SK-N-SH (cell line): Measurements from ENCODE around the gene PARP8. TPM values are rescaled to one million over a fixed set of nuclear protein-coding genes. Genes with fewer than 3 reads are reported as not detected.

Source experiments
- CTCF ChIA-PET: fragments of 300-600, 350-600 bp; formaldehyde crosslinking; extraction: SDS; loops from one replicate; lab custom pipeline; 2021; lab: Yijun Ruan, JAX
- POLR2A ChIA-PET: fragments of 350-600 bp; sonication (Branson Sonifier 250); formaldehyde crosslinking; extraction: SDS; loops from one replicate; lab custom pipeline; 2020; ENCODE audit warnings: antibody characterized with exemption, inconsistent platforms; lab: Yijun Ruan, JAX
- DNase-seq: peaks from one replicate; pipeline ENCODE4 v3.0.0; 2012
- H2AFZ ChIP-seq: fragments of 200-600 bp; sonication (generic); 2 replicates; pipeline ENCODE4 v1.8.1; 2016; ENCODE audit warnings: antibody characterized with exemption, mild to moderate bottlenecking, low read depth
- H3F3A ChIP-seq: fragments of 200-600 bp; sonication (generic); replicated peaks from 2 replicates; pipeline ENCODE3; 2016; ENCODE audit warnings: antibody characterized with exemption, mild to moderate bottlenecking; ENCODE audit not compliant: insufficient read depth
- H3K27ac ChIP-seq, 2 experiments: fragments of 200-500 bp in 1 of 2; fragments of 200-600 bp in 1 of 2; sonication (Bioruptor generic) in 1 of 2; sonication (generic), shearing (Covaris generic) in 1 of 2; 2 replicates each; pipeline versions ENCODE4 v1.5.1 to v1.6.1; 2014 to 2016; ENCODE audit warnings: low read depth in 2 of 2, inconsistent platforms in 1 of 2, low read length in 1 of 2, mild to moderate bottlenecking in 1 of 2, mixed read lengths in 1 of 2
- H3K27me3 ChIP-seq: fragments of 200-600 bp; sonication (generic), shearing (Covaris generic); 2 replicates; pipeline ENCODE4 v1.6.1; 2016; ENCODE audit warnings: mixed run types; ENCODE audit not compliant: insufficient read depth
- H3K36me3 ChIP-seq, 2 experiments: fragments of 200-500 bp in 1 of 2; fragments of 200-600 bp in 1 of 2; sonication (Bioruptor generic) in 1 of 2; sonication (generic) in 1 of 2; replicated peaks in 1 of 2; 2 replicates each; pipeline versions ENCODE3 to v1.5.1; 2014 to 2016; ENCODE audit warnings: low read length in 1 of 2, mild to moderate bottlenecking in 1 of 2; ENCODE audit not compliant: insufficient read depth in 2 of 2, control insufficient read depth in 1 of 2
- H3K4me1 ChIP-seq, 2 experiments: fragments of 200-500 bp in 1 of 2; fragments of 200-600 bp in 1 of 2; sonication (Bioruptor generic) in 1 of 2; sonication (generic), shearing (Covaris generic) in 1 of 2; 2 replicates each; pipeline versions ENCODE4 v1.5.1 to v1.6.1; 2014 to 2016; ENCODE audit warnings: low read depth in 1 of 2, low read length in 1 of 2, mixed run types in 1 of 2; ENCODE audit not compliant: insufficient read depth in 2 of 2, control insufficient read depth in 1 of 2
- H3K4me2 ChIP-seq: fragments of 200-600 bp; sonication (generic), shearing (Covaris generic); 2 replicates; pipeline ENCODE4 v1.6.1; 2017; ENCODE audit warnings: mixed run types
- H3K4me3 ChIP-seq, 2 experiments: fragments of 200-500 bp in 1 of 2; fragments of 200-600 bp in 1 of 2; sonication (Bioruptor generic) in 1 of 2; sonication (generic), shearing (Covaris generic) in 1 of 2; 2 replicates each; pipeline versions ENCODE4 v1.5.1 to v1.8.1; 2014 to 2016; ENCODE audit warnings: low read depth in 2 of 2, inconsistent platforms in 1 of 2, low read length in 1 of 2, mild to moderate bottlenecking in 1 of 2, mixed read lengths in 1 of 2, moderate library complexity in 1 of 2
- H3K79me2 ChIP-seq: fragments of 200-600 bp; sonication (generic); 2 replicates; pipeline ENCODE4 v1.8.1; 2017; ENCODE audit warnings: mild to moderate bottlenecking; ENCODE audit not compliant: insufficient read depth
- H3K9ac ChIP-seq: fragments of 200-600 bp; sonication (generic); 2 replicates; pipeline ENCODE4 v1.6.1; 2017; ENCODE audit warnings: mixed run types
- H3K9me2 ChIP-seq: fragments of 200-600 bp; sonication (generic); 2 replicates; pipeline ENCODE4 v1.6.1; 2017; ENCODE audit warnings: mixed run types
- H3K9me3 ChIP-seq: fragments of 200-600 bp; sonication (generic); 2 replicates; pipeline ENCODE4 v1.6.1; 2017; ENCODE audit warnings: mixed run types, mild to moderate bottlenecking, moderate library complexity
- H4K20me1 ChIP-seq: fragments of 200-600 bp; sonication (generic); 2 replicates; pipeline ENCODE4 v1.6.1; 2017; ENCODE audit warnings: mild to moderate bottlenecking, mixed run types; ENCODE audit not compliant: insufficient read depth
- CHD2 ChIP-seq: fragments of 150-350 bp; IDR thresholded peaks from 2 replicates; pipeline ENCODE4 v1.6.1; 2018; ENCODE audit warnings: low read length; ENCODE audit not compliant: partially characterized antibody
- EZH2phosphoT487 ChIP-seq: fragments of 200-600 bp; sonication (generic); IDR thresholded peaks from 2 replicates; pipeline ENCODE4 v1.6.1; 2017; ENCODE audit warnings: low read depth, mixed run types, mild to moderate bottlenecking, antibody characterized with exemption, moderate library complexity, borderline replicate concordance
- FOSL2 ChIP-seq: IDR thresholded peaks from 2 replicates; pipeline ENCODE4 v1.4.0; 2012; ENCODE audit warnings: low read depth, mild to moderate bottlenecking, moderate library complexity, borderline replicate concordance
- GABPA ChIP-seq: IDR thresholded peaks from 2 replicates; pipeline ENCODE4 v1.4.0; 2012; ENCODE audit warnings: low read depth, mild to moderate bottlenecking
- GATA2 ChIP-seq: sonication (generic); formaldehyde crosslinking; IDR thresholded peaks from 2 replicates; pipeline ENCODE4 v1.5.0; 2020; ENCODE audit warnings: mild to moderate bottlenecking, missing genetic modification reagents
- JUND ChIP-seq: IDR thresholded peaks from 2 replicates; pipeline ENCODE4 v1.4.0; 2012
- NFIC ChIP-seq: IDR thresholded peaks from 2 replicates; pipeline ENCODE4 v1.4.0; 2012; ENCODE audit warnings: borderline replicate concordance
- NRF1 ChIP-seq: IDR thresholded peaks from 2 replicates; pipeline ENCODE4 v1.6.1; 2012; ENCODE audit warnings: low read depth, mild to moderate bottlenecking, low read length
- POLR2AphosphoS5 ChIP-seq: IDR thresholded peaks from 2 replicates; pipeline ENCODE4 v1.6.1; 2012; ENCODE audit warnings: low read depth, low read length
- RFX5 ChIP-seq: IDR thresholded peaks from 2 replicates; pipeline ENCODE4 v1.6.1; 2012; ENCODE audit warnings: mild to moderate bottlenecking, improper control_type of control experiment, low read length
- SIN3A ChIP-seq: IDR thresholded peaks from 2 replicates; pipeline ENCODE4 v1.6.1; 2012; ENCODE audit warnings: low read depth, mild to moderate bottlenecking, low read length, moderate library complexity, borderline replicate concordance
- SMC3 ChIP-seq: IDR thresholded peaks from 2 replicates; pipeline ENCODE4 v1.6.1; 2012; ENCODE audit warnings: low read depth, low read length, improper control_type of control experiment
- TAF1 ChIP-seq: IDR thresholded peaks from 2 replicates; pipeline ENCODE4 v1.6.1; 2012; ENCODE audit warnings: low read depth, mild to moderate bottlenecking, low read length, moderate library complexity, borderline replicate concordance
- TCF12 ChIP-seq: IDR thresholded peaks from 2 replicates; pipeline ENCODE4 v1.4.0; 2012
- TEAD4 ChIP-seq: IDR thresholded peaks from 2 replicates; pipeline ENCODE4 v1.4.0; 2012; ENCODE audit warnings: mild to moderate bottlenecking, borderline replicate concordance; ENCODE audit not compliant: insufficient read depth
- YY1 ChIP-seq: IDR thresholded peaks from 2 replicates; pipeline ENCODE4 v1.4.0; 2012; ENCODE audit warnings: low read depth, mild to moderate bottlenecking
- WGBS: methylation state at CpG from one replicate; pipeline ENCODE4 v1.1.6; 2017; ENCODE audit warnings: low lambda C conversion rate; 5-methylcytosine and 5-hydroxymethylcytosine counted together
- polyA plus RNA-seq, 3 experiments: library from polyadenylated mRNA; depleted of rRNA; stranded (reverse); fragments of >200 nt; gene quantifications; 2 replicates each; pipeline ENCODE4 v1.2.3, GENCODE V29; 2012
- TF ChIP-seq, protein P1 (sequence below): fragments of 200-600 bp; sonication (generic); IDR thresholded peaks from 2 replicates; pipeline ENCODE4 v1.6.1; 2017; ENCODE audit warnings: antibody characterized with exemption, mild to moderate bottlenecking, moderate library complexity
- TF ChIP-seq, protein P2 (sequence below): IDR thresholded peaks from 2 replicates; pipeline ENCODE4 v1.4.0; 2012; ENCODE audit warnings: low read depth
- TF ChIP-seq, protein P3 (sequence below): IDR thresholded peaks from 2 replicates; pipeline ENCODE4; 2012
- TF ChIP-seq, protein P4 (sequence below): IDR thresholded peaks from 2 replicates; pipeline ENCODE4 v1.4.0; 2012; ENCODE audit warnings: low read depth, borderline replicate concordance

Gene PARP8
- polyA plus RNA-seq, 1 of the 3 experiments (the other 2 are of a cell fraction) = 6.2 TPM

DNA sequence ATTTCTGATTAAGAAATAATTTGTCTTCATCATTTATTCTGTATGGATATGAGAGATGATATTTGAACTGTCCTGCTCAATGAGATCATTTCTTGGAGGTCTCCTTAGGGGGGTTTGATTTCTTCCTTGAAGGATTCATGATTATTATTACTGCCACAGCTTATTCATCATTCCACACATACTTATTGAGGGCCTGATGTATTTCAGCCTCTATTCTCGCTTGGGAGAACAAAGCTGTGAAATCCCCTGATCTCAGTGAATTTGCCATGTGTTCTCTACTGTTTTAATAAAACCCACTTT, 36.9 kb downstream of the PARP8 start:
- no peaks in the 10 kb centered on the region for H3K36me3 ChIP-seq
- no peaks in the 10 kb centered on the region for H3K9me2 ChIP-seq
- H3K27me3 ChIP-seq = no peaks in the 10 kb centered on the region
- H3K27ac ChIP-seq = no peak overlapping the region
- no peaks in the 10 kb centered on the region for H3K79me2 ChIP-seq
- TF ChIP-seq TEAD4 (no peak), SMC3 (no peak), EZH2phosphoT487 (no peak), FOSL2 (no peak), NRF1 (no peak), GABPA (no peak), SIN3A (no peak), YY1 (no peak), RFX5 (no peak), GATA2 (CRISPR knock-in tag) (no peak), POLR2AphosphoS5 (no peak), JUND (no peak), CHD2 (no peak), NFIC (no peak), TCF12 (no peak), TAF1 (no peak)
- TF ChIP-seq, protein P1, sequence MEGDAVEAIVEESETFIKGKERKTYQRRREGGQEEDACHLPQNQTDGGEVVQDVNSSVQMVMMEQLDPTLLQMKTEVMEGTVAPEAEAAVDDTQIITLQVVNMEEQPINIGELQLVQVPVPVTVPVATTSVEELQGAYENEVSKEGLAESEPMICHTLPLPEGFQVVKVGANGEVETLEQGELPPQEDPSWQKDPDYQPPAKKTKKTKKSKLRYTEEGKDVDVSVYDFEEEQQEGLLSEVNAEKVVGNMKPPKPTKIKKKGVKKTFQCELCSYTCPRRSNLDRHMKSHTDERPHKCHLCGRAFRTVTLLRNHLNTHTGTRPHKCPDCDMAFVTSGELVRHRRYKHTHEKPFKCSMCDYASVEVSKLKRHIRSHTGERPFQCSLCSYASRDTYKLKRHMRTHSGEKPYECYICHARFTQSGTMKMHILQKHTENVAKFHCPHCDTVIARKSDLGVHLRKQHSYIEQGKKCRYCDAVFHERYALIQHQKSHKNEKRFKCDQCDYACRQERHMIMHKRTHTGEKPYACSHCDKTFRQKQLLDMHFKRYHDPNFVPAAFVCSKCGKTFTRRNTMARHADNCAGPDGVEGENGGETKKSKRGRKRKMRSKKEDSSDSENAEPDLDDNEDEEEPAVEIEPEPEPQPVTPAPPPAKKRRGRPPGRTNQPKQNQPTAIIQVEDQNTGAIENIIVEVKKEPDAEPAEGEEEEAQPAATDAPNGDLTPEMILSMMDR = no peak
- TF ChIP-seq, protein P2, sequence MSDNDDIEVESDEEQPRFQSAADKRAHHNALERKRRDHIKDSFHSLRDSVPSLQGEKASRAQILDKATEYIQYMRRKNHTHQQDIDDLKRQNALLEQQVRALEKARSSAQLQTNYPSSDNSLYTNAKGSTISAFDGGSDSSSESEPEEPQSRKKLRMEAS = no peak
- TF ChIP-seq, protein P3, sequence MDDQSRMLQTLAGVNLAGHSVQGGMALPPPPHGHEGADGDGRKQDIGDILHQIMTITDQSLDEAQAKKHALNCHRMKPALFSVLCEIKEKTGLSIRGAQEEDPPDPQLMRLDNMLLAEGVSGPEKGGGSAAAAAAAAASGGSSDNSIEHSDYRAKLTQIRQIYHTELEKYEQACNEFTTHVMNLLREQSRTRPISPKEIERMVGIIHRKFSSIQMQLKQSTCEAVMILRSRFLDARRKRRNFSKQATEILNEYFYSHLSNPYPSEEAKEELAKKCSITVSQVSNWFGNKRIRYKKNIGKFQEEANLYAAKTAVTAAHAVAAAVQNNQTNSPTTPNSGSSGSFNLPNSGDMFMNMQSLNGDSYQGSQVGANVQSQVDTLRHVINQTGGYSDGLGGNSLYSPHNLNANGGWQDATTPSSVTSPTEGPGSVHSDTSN = no peak
- TF ChIP-seq, protein P4, sequence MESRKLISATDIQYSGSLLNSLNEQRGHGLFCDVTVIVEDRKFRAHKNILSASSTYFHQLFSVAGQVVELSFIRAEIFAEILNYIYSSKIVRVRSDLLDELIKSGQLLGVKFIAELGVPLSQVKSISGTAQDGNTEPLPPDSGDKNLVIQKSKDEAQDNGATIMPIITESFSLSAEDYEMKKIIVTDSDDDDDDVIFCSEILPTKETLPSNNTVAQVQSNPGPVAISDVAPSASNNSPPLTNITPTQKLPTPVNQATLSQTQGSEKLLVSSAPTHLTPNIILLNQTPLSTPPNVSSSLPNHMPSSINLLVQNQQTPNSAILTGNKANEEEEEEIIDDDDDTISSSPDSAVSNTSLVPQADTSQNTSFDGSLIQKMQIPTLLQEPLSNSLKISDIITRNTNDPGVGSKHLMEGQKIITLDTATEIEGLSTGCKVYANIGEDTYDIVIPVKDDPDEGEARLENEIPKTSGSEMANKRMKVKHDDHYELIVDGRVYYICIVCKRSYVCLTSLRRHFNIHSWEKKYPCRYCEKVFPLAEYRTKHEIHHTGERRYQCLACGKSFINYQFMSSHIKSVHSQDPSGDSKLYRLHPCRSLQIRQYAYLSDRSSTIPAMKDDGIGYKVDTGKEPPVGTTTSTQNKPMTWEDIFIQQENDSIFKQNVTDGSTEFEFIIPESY = no peak
- H3K9ac ChIP-seq = no peak overlapping the region
- no peaks in the 10 kb centered on the region for H3F3A ChIP-seq
- no peak overlapping the region for H3K4me3 ChIP-seq
- no peaks in the 10 kb centered on the region for H3K9me3 ChIP-seq
- WGBS = 68% methylated on average over 1 of the region's 1 CpG
- ChIA-PET POLR2A (no interaction called here), CTCF (no interaction called here)
- H2AFZ ChIP-seq = no peak overlapping the region
- H4K20me1 ChIP-seq = no peaks in the 10 kb centered on the region
- peaks cover 0 to 7% of the 10 kb centered on the region in 2 experiments; a peak in 1 of 4 replicates for H3K4me1 ChIP-seq
- no peak overlapping the region for H3K4me2 ChIP-seq
- DNase-seq = no peak
